ENCODE data around the gene LMF2. TPM values are rescaled to one million over a fixed set of nuclear protein-coding genes. Genes with fewer than 3 reads are reported as not detected.

The LMF2 gene
- polyA plus RNA-seq, 1 of the 3 experiments (the other 2 are of a cell fraction) = 34.3 TPM

GRCh38 chr22:50464451-50464850 is 43.1 kb downstream of the LMF2 start:
- POLR2A ChIA-PET = no interaction called here
- Histone ChIP-seq H3K27me3 (ENCODE audit: insufficient read depth) (no peaks in the 10 kb centered on the region), H3K4me1 (ENCODE audit: control insufficient read depth in 1 of 2, insufficient read depth in 2 of 2, low read depth in 1 of 2, low read length in 1 of 2) (no peaks in the 10 kb centered on the region), H2AFZ (ENCODE audit: low read depth) (no peak overlapping the region), H3K9ac (no peak overlapping the region), H3F3A (replicated peaks; ENCODE audit: insufficient read depth) (no peaks in the 10 kb centered on the region), H4K20me1 (ENCODE audit: insufficient read depth) (peaks cover 18% of the 10 kb centered on the region), H3K27ac (ENCODE audit: low read depth in 2 of 2, low read length in 1 of 2) (no peak overlapping the region), H3K9me2 (no peaks in the 10 kb centered on the region), H3K79me2 (ENCODE audit: insufficient read depth) (peaks cover 14% of the 10 kb centered on the region; the same call in 1 of the 2 replicates), H3K36me3 (replicated peaks in 1 of 2; ENCODE audit: control insufficient read depth in 1 of 2, insufficient read depth in 2 of 2, low read length in 1 of 2) (peaks cover 0 to 76% of the 10 kb centered on the region in 2 experiments), H3K4me2 (no peak overlapping the region), H3K4me3 (ENCODE audit: low read depth in 2 of 2, low read length in 1 of 2) (no peak overlapping the region), H3K9me3 (no peaks in the 10 kb centered on the region)
- TF ChIP-seq RXRA (IDR thresholded peaks at IDR 0.05; ENCODE audit: borderline replicate concordance, low read depth) = no peak
- TF ChIP-seq ELF1 (IDR thresholded peaks at IDR 0.05) = no peak
- TF ChIP-seq NRF1 (IDR thresholded peaks at IDR 0.05; ENCODE audit: low read depth, low read length) = no peak
- TF ChIP-seq EZH2phosphoT487 (IDR thresholded peaks at IDR 0.05; ENCODE audit: borderline replicate concordance, low read depth) = no peak
- no peak for TF ChIP-seq PBX3 (IDR thresholded peaks at IDR 0.05)
- no peak for TF ChIP-seq USF1 (IDR thresholded peaks at IDR 0.05; ENCODE audit: borderline replicate concordance, low read depth)
- DNase-seq = no peak
- 96% methylated on average over 8 of the region's 24 CpGs for WGBS (ENCODE audit: low lambda C conversion rate)
- CTCF ChIA-PET = interaction anchor here (1.2 to 1.4 kb wide), 2 partner anchors 11 to 156 kb away, joined by 3 to 4 read pairs; no protein-coding TSS in a partner anchor

GRCh38 chr22:50463188-50463900 is 44.2 kb downstream of the LMF2 start:
- Histone ChIP-seq H3K4me3 (ENCODE audit: low read depth in 2 of 2, low read length in 1 of 2) (no peak overlapping the region), H3K9me2 (no peaks in the 10 kb centered on the region), H3K27me3 (ENCODE audit: insufficient read depth) (no peaks in the 10 kb centered on the region), H3F3A (replicated peaks; ENCODE audit: insufficient read depth) (no peaks in the 10 kb centered on the region), H3K4me2 (no peak overlapping the region), H2AFZ (ENCODE audit: low read depth) (no peak overlapping the region), H3K4me1 (ENCODE audit: control insufficient read depth in 1 of 2, insufficient read depth in 2 of 2, low read depth in 1 of 2, low read length in 1 of 2) (no peaks in the 10 kb centered on the region), H3K36me3 (replicated peaks in 1 of 2; ENCODE audit: control insufficient read depth in 1 of 2, insufficient read depth in 2 of 2, low read length in 1 of 2) (peaks cover 0 to 85% of the 10 kb centered on the region in 2 experiments), H3K9me3 (no peaks in the 10 kb centered on the region), H3K9ac (no peak overlapping the region), H3K79me2 (ENCODE audit: insufficient read depth) (peaks cover 3% of the 10 kb centered on the region; the same call in 1 of the 2 replicates), H4K20me1 (ENCODE audit: insufficient read depth) (peaks cover 6% of the 10 kb centered on the region), H3K27ac (ENCODE audit: low read depth in 2 of 2, low read length in 1 of 2) (no peak overlapping the region)
- CTCF ChIA-PET = interaction anchor here (1.2 to 1.4 kb wide), 2 partner anchors 10 to 157 kb away, joined by 3 to 4 read pairs; no protein-coding TSS in a partner anchor
- no peak for DNase-seq
- 98% methylated on average over 13 of the region's 28 CpGs for WGBS (ENCODE audit: low lambda C conversion rate)
- POLR2A ChIA-PET = no interaction called here
- TF ChIP-seq MAX (IDR thresholded peaks at IDR 0.05; ENCODE audit: low read depth) = no peak
- TF ChIP-seq ELF1 (IDR thresholded peaks at IDR 0.05) = no peak
- no peak for TF ChIP-seq TEAD4 (IDR thresholded peaks at IDR 0.05; ENCODE audit: borderline replicate concordance, insufficient read depth)
- TF ChIP-seq REST (IDR thresholded peaks at IDR 0.05; ENCODE audit: low read depth, low read length) = no peak
- no peak for TF ChIP-seq CTCF (IDR thresholded peaks at IDR 0.05)
- no peak for TF ChIP-seq CHD2 (IDR thresholded peaks at IDR 0.05; ENCODE audit: low read length, partially characterized antibody)
- TF ChIP-seq NFIC (IDR thresholded peaks at IDR 0.05; ENCODE audit: borderline replicate concordance) = no peak
- no peak for TF ChIP-seq RXRA (IDR thresholded peaks at IDR 0.05; ENCODE audit: borderline replicate concordance, low read depth)
- no peak for TF ChIP-seq RFX5 (IDR thresholded peaks at IDR 0.05; ENCODE audit: low read length)
- no peak for TF ChIP-seq USF2 (IDR thresholded peaks at IDR 0.05; ENCODE audit: borderline replicate concordance, low read depth, low read length)
- no peak for TF ChIP-seq RAD21 (IDR thresholded peaks at IDR 0.05; ENCODE audit: low read length)
